ENCODE results near the gene KCTD7.
"Not testable (repeated sequence)": the region's sequence is repeated elsewhere in the genome, so short reads cannot be mapped to it uniquely, and the experiment has no call there.

Gene KCTD7

GRCh38 chr7:66628361-66629221 is at the start of gene KCTD7:
KCTD7 (plus strand) TSS chr7:66628881; CDS start chr7:66629065, 184 bp downstream.
- peak; percentile 91 to 96 (median 93) for DNase-seq

- DNase-seq = not testable (repeated sequence)
Measured at GRCh38 chr7:66580380-66580779, 48.3 kb upstream of the KCTD7 start.

GRCh38 chr7:66582816-66583489 is 45.7 kb upstream of the KCTD7 start:
- DNase-seq = not testable (repeated sequence)

- DNase-seq = no peak
Measured at GRCh38 chr7:66583490-66584110, 45.1 kb upstream of the KCTD7 start.

GRCh38 chr7:66586181-66586580 is 42.5 kb upstream of the KCTD7 start:
- DNase-seq = no peak

GRCh38 chr7:66588226-66588625 is 40.5 kb upstream of the KCTD7 start:
- not testable (repeated sequence) for DNase-seq

GRCh38 chr7:66588856-66589570 is 39.7 kb upstream of the KCTD7 start:
- DNase-seq = not testable (repeated sequence)

- not testable (repeated sequence) for DNase-seq
Measured at GRCh38 chr7:66590302-66591057, 38.2 kb upstream of the KCTD7 start.

GRCh38 chr7:66591058-66591798 is 37.5 kb upstream of the KCTD7 start:
- DNase-seq = not testable (repeated sequence)

- peak; percentile 76 to 82 (median 76) for DNase-seq
Measured at GRCh38 chr7:66591799-66592596, 36.7 kb upstream of the KCTD7 start.

- not testable (repeated sequence) for DNase-seq
Measured at GRCh38 chr7:66592597-66593146, 36.0 kb upstream of the KCTD7 start.

- DNase-seq = not testable (repeated sequence)
Measured at GRCh38 chr7:66594082-66594481, 34.6 kb upstream of the KCTD7 start.

GRCh38 chr7:66597461-66597860 is 31.2 kb upstream of the KCTD7 start:
- DNase-seq = no peak

- DNase-seq = no peak
Measured at GRCh38 chr7:66602159-66602558, 26.5 kb upstream of the KCTD7 start.

- no peak for DNase-seq
Measured at GRCh38 chr7:66604198-66604597, 24.5 kb upstream of the KCTD7 start.

GRCh38 chr7:66606540-66607291 is 22.0 kb upstream of the KCTD7 start:
- DNase-seq = not testable (repeated sequence)

- DNase-seq = no peak
Measured at GRCh38 chr7:66609176-66609575, 19.5 kb upstream of the KCTD7 start.

- DNase-seq = not testable (repeated sequence)
Measured at GRCh38 chr7:66614596-66614995, 14.1 kb upstream of the KCTD7 start.

GRCh38 chr7:66615699-66616098 is 13.0 kb upstream of the KCTD7 start:
- DNase-seq = no peak
